NCI-H2227 treated with DMSO at 0.1 percent for 48 hours (cell line): ENCODE measurements around the gene CTSS.
"Not testable (repeated sequence)": the region's sequence is repeated elsewhere in the genome, so short reads cannot be mapped to it uniquely, and the experiment has no call there.

Experiments used
- DNase-seq: peaks from one replicate; lab custom pipeline; 2025; lab: John Stamatoyannopoulos, UW

CTSS gene

GRCh38 chr1:150765296-150765976, at the start of gene CTSS:
Gene CTSS (minus strand): TSS chr1:150765778. CDS start chr1:150764763, 1,015 bp downstream.
- no peak for DNase-seq

- DNase-seq: peak; percentile 66
Observed at GRCh38 chr1:150813028-150813707, 47.6 kb upstream of the CTSS start.

GRCh38 chr1:150810958-150811659, 45.5 kb upstream of the CTSS start:
- no peak for DNase-seq

DNA sequence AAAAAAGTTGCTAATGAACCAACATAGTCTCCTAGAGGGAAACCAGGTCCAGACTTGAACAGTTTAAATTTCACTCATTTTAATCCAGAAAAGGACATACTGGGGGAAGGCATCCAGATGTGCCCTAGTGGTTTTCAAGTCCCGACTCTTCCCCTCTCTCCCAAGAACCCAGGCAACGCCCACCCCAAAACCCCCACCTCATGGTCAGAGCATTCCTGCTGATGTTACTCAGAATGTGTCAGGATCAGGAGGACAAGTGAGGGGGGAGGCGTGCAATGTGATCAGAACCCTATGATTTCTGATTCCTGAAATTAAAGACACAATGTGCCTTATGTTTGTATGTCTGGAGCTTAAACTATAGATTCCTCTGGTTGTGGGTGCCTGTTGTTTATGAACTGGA, 44.1 kb upstream of the CTSS start:
- DNase-seq: no peak

GRCh38 chr1:150808846-150809245, 43.3 kb upstream of the CTSS start:
- DNase-seq: no peak

GRCh38 chr1:150808121-150808520, 42.5 kb upstream of the CTSS start, which contains the start of gene CTSK:
Gene CTSK (minus strand): TSS chr1:150808260. CDS start chr1:150806805, 1,455 bp downstream.
- DNase-seq: no peak

DNA sequence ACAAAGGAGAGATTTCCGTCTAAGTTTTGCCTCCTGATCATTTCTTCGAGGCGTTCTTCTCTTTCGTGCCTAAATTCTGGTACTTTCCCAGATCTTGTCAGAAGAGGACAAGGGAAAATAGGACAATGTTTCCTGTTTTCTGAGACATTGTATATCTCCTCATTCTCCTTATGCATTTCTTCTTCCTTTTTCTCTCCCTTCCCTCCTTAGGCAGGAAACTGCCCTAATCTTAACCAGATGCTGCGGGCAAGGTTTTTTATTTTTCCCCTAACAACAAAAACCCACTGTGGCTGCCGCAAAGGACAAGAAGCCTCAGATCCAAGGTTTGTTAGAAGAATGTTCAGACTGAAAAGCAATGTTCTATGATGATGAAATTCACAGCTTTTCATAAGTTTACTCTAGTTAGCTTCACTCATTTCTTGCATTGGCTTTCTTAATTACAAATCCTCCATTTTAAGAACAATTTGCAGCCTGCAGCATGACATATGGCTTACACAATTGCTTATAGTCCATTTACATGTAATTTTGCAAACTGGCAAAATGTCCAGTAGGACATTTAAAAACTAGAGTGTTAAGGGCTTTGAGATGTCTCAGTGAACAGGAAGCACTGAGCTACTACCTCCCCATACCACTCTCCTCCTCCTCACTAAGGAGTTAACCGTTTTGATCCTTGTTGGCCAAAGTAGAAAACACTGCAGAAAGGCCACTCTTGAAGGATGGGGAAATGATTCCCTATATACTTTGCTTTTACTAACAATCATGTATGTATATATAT, 41.9 kb upstream of the CTSS start:
- DNase-seq: no peak

DNA sequence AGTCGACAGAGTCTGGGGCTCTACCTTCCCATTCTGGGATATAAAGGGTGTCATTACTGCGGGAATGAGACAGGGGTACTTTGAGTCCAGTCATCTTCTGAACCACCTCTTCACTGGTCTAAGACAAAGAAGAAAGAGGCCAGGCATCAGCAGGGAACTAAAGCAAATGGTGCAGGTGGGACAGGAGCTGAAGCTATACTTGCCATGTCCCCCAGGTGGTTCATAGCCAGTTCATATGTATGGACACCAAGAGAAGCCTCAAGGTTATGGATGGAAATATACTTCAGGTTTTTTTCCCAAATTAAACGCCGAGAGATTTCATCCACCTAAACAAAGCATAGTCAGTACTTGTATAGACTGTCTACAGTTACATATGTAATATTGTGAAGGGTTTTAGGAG, 40.3 kb upstream of the CTSS start:
- DNase-seq: no peak

- DNase-seq: no peak
Observed at GRCh38 chr1:150804671-150805070, 39.1 kb upstream of the CTSS start.

GRCh38 chr1:150799089-150799488, 33.5 kb upstream of the CTSS start:
- DNase-seq: no peak

DNA sequence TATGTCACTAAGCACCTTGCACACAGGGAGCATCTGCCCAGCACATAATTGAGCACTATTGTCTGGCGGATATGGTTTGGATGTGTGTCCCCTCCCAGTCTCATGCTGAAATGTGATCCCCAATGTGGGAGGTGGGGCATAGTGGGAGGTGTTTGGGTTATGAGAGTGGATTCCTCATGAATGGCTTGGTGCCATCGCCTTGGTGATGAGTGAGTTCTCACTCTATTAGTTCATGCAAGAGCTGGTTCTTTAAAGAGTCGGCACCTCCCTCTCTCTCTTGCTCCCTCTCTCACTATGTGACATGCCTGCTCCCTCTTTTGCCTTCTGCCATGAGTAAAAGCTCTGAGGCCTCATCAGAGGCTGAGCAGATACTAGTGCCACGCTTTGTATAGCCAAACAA, 32.9 kb upstream of the CTSS start:
- peak; percentile 72 for DNase-seq

- DNase-seq: no peak
Observed at GRCh38 chr1:150796374-150796773, 30.8 kb upstream of the CTSS start.

GRCh38 chr1:150793778-150794177, 28.2 kb upstream of the CTSS start:
- not testable (repeated sequence) for DNase-seq

DNA sequence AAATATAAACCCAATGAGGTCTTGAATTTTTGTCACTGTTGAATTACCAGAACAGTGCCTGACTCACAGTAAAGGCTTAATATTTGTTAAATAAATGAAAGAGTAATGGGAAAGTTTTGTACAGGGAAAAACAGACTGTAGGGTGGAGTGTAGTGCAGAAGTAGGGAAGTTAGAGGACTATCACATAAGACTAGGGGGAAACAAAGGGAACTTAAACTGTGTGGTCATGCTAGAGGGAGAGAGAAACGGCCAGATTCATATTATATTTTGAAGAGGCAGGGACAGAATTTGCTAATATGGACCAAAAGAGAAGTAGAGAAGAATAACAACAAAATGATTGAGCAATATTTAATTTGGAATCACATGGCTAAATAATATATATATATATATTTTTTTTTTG, 27.6 kb upstream of the CTSS start:
- no peak for DNase-seq

DNA sequence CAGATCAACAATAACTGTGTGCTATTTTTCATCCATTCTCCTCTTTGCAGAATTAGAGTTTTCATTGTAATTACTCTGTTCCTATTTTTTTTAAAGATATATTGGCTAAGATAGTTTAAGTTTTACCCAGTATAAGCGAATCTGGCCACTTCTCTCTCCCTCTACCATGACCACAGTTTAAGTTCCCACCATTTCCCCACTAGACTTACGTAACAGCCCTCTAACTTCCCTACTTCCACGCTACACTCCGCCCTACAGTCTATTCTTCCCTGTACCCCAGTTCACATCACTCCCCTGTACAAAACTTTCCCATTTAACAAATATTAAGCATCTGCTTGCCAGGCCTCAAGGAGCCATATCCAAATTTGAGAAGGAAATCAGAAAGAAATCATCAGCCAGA, 26.0 kb upstream of the CTSS start:
- no peak for DNase-seq

GRCh38 chr1:150789396-150789795, 23.8 kb upstream of the CTSS start:
- DNase-seq: no peak

GRCh38 chr1:150788946-150789345, 23.4 kb upstream of the CTSS start:
- no peak for DNase-seq

DNA sequence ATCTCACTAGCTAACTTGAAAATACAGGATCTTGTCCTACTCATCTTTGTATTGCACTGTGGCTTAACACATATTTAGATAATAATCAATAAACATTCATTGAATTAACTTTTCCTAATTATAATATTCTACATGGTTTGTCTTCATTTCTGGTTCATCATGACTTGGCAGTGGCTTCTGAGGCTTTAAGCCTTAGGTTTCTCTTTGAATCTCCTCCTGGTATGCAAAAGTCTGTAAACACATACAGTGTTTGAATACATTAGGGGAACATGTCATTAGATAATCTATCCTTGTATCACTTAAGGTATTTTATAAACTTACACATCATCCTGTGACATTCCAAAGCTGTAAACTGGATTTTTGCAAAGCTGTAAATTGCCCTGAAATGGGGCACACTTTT, 21.9 kb upstream of the CTSS start:
- DNase-seq: no peak

- DNase-seq: no peak
Observed at GRCh38 chr1:150780510-150780909, 14.9 kb upstream of the CTSS start.

DNA sequence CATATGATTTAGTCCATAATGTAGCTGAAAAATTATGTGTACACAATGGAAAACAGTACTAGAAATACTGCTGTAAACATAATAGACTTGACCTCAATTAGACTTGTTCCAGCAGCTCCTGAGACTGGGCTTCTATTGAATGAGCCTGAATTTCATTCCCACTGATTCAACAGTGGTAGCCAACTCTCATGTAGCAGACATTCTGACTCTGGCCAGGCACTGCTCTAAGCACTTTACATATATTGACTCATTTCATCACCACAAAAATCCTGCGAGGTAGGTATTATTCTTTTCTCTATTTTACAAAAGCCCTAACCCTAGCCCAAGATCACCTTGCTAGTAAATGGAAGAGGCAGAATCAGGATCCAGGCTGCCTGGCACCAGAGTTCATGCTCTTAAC, 12.8 kb upstream of the CTSS start:
- peak; percentile 73 for DNase-seq

- DNase-seq: no peak
Observed at GRCh38 chr1:150777544-150777943, 12.0 kb upstream of the CTSS start.

DNA sequence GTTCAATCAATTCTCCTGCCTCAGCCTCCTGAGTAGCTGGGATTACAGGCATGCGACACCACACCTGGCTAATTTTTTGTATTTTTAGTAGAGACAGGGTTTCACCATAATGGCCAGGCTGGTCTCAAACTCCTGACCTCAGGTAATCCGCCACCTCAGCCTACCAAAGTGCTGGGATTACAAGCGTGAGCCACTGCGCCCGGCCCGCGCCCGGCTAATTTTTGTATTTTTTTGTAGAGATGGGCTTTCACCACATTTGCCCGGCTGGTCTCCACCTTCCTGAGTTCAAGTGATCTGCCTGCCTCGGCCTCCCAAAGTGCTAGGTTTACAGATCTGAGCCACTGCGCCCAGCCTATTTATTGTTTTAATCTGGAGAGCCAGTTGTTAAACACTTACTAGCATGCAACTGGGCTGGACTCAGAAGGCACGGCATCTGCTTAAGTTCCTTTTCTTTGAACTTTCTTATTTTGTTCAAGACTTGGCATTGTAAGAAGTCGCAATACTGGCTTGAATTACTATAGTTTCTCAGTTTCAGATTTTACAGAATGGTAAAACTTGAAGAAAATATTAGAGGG, 10.4 kb upstream of the CTSS start:
- DNase-seq: not testable (repeated sequence)
